Fibroblast of skin of right quadriceps (primary cell): ENCODE measurements around the gene MGRN1.

Experiments
- DNase-seq: peaks from one replicate; pipeline ENCODE4 v3.0.0-alpha.2; 2013

The MGRN1 gene

GRCh38 chr16:4624015-4624826 lies at the start of gene MGRN1:
MGRN1 (plus strand) TSS chr16:4624826; CDS start chr16:4624961, 135 bp downstream.
- DNase-seq = peak; percentile 97

- no peak for DNase-seq
Observed at GRCh38 chr16:4574919-4575705, 49.5 kb upstream of the MGRN1 start.

- no peak for DNase-seq
Observed at GRCh38 chr16:4576008-4576407, 48.6 kb upstream of the MGRN1 start.

GRCh38 chr16:4578961-4579530 lies 45.6 kb upstream of the MGRN1 start:
- no peak for DNase-seq

- DNase-seq = no peak
Observed at GRCh38 chr16:4580250-4580649, 44.4 kb upstream of the MGRN1 start.

- no peak for DNase-seq
Observed at GRCh38 chr16:4583906-4584305, 40.7 kb upstream of the MGRN1 start.

- no peak for DNase-seq
Observed at GRCh38 chr16:4586291-4586690, 38.3 kb upstream of the MGRN1 start.

- no peak for DNase-seq
Observed at GRCh38 chr16:4588386-4588785, 36.2 kb upstream of the MGRN1 start.

- DNase-seq = no peak
Observed at GRCh38 chr16:4588961-4589360, 35.7 kb upstream of the MGRN1 start.

GRCh38 chr16:4591191-4591590 lies 33.4 kb upstream of the MGRN1 start:
- DNase-seq = no peak

GRCh38 chr16:4591706-4592470 lies 32.7 kb upstream of the MGRN1 start:
- no peak for DNase-seq

- DNase-seq = no peak
Observed at GRCh38 chr16:4593086-4593485, 31.5 kb upstream of the MGRN1 start.

GRCh38 chr16:4594433-4595410 lies 29.9 kb upstream of the MGRN1 start:
- DNase-seq = no peak

- no peak for DNase-seq
Observed at GRCh38 chr16:4597174-4597573, 27.5 kb upstream of the MGRN1 start.

- no peak for DNase-seq
Observed at GRCh38 chr16:4599037-4599436, 25.6 kb upstream of the MGRN1 start.

GRCh38 chr16:4599545-4599944 lies 25.1 kb upstream of the MGRN1 start:
- DNase-seq = no peak

GRCh38 chr16:4601036-4601863 lies 23.4 kb upstream of the MGRN1 start:
- no peak for DNase-seq

GRCh38 chr16:4601864-4602186 lies 22.8 kb upstream of the MGRN1 start:
- DNase-seq = no peak

- no peak for DNase-seq
Observed at GRCh38 chr16:4602331-4602730, 22.3 kb upstream of the MGRN1 start.

- DNase-seq = no peak
Observed at GRCh38 chr16:4603624-4604170, 20.9 kb upstream of the MGRN1 start.

GRCh38 chr16:4604401-4604800 lies 20.2 kb upstream of the MGRN1 start:
- DNase-seq = no peak
